GM10266 (cell line): ENCODE data around the gene UFD1.

ENCODE experiments used
- DNase-seq: peaks from one replicate; pipeline ENCODE4 v3.0.0; 2012; ENCODE audit errors: extremely low spot score
- CTCF ChIP-seq: IDR thresholded peaks from 2 replicates; pipeline ENCODE4 v1.5.1; 2012; ENCODE audit warnings: mild to moderate bottlenecking, low read depth; ENCODE audit not compliant: control insufficient read depth, insufficient read depth; ENCODE audit errors: missing control alignments

Gene UFD1

GRCh38 chr22:19488884-19489843 is 10.2 kb upstream of the UFD1 start:
- DNase-seq: no peak
- TF ChIP-seq CTCF: no peak

GRCh38 chr22:19488285-19488684 is 9.3 kb upstream of the UFD1 start:
- DNase-seq: no peak
- TF ChIP-seq CTCF: no peak

- DNase-seq: no peak
- TF ChIP-seq CTCF: no peak
These were observed 4.7 kb upstream of the UFD1 start for GRCh38 chr22:19483481-19484244.

DNA sequence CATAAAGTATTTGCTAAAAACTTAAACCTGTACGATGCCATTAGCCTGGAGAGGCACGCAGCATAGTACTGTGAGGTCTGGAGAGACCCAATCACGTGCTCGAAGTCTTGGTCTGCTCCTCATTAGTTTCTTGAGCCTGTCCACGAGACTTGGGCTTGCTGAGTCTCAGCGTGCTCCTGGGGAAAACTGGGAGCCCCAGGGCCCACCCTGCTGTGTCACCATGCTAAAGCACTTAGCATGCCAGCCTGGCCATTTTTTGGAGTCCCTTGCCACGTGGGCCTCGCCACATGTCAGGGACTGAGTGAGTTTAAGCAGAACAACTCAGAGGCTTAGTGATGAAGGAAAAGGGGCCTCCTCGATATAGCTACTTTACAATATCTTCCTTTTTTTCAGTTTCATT is 3.3 kb upstream of the UFD1 start:
- TF ChIP-seq CTCF: no peak
- DNase-seq: no peak

DNA sequence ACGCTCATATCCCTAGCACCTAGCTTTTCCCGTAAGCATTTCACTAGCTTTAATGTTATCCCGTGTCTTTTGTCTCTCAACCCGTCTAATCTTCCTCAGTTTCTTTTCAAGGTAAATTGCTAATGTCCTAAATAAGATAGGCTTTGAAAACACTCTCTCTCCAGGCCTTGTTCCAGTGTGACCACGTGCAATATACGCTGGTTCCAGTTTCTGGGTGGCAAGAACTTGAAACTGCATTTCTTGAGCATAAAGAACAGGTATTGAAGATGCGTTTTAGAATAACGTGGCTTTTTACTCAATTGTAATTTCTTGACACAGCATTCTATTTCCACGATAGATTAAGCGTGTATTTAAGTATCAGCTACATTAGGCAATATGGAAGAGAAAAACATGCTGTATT is 1.8 kb upstream of the UFD1 start:
- no peak for DNase-seq
- TF ChIP-seq CTCF: no peak

- TF ChIP-seq CTCF: no peak
- DNase-seq: no peak
These were observed 1.2 kb upstream of the UFD1 start for GRCh38 chr22:19480173-19480568.
